Endothelial cell of umbilical vein (primary cell): Measurements from ENCODE around the gene EXOC3L1. TPM values are rescaled to one million over a fixed set of nuclear protein-coding genes. Genes with fewer than 3 reads are reported as not detected.

Experiments used
- BruUV-seq: library from RNA; stranded (reverse); fragments of 400-500 nt; replicated peaks from 2 replicates; lab custom pipeline; 2021; lab: Mats Ljungman, UMichigan
- CTCF ChIA-PET: fragments of 300-600, 350-600 bp; sonication (Branson Sonifier 250); formaldehyde crosslinking; loops from one replicate; lab custom pipeline; 2021; ENCODE audit warnings: antibody characterized with exemption, inconsistent platforms; lab: Charles Lee
- POLR2A ChIA-PET: fragments of 300-600, 350-600 bp; sonication (Branson Sonifier 250); formaldehyde crosslinking; loops from one replicate; lab custom pipeline; 2021; ENCODE audit warnings: antibody characterized with exemption, inconsistent platforms; lab: Charles Lee
- DNase-seq: peaks from one replicate; pipeline ENCODE4 v3.0.0-alpha.2; 2011; ENCODE audit warnings: low read depth, low spot score
- FAIRE-seq: peaks from 2 replicates; lab custom pipeline; 2011; peaks lifted over from hg19 to GRCh38; lab: Jason Lieb, UNC
- H2AFZ ChIP-seq: 2 replicates; pipeline ENCODE4 v1.6.0; 2012; ENCODE audit warnings: low read depth, low read length, control low read depth, inconsistent platforms
- H3K27ac ChIP-seq: 2 replicates; pipeline ENCODE4 v1.5.1; 2011; ENCODE audit warnings: low read depth, mild to moderate bottlenecking, control low read depth, low read length, moderate library complexity; ENCODE audit not compliant: insufficient read depth
- H3K27me3 ChIP-seq, 2 experiments: 2 replicates each; pipeline versions ENCODE4 v1.6.0 to v1.6.1; 2011; ENCODE audit warnings: low read length in 2 of 2, mixed read lengths in 1 of 2; ENCODE audit not compliant: control insufficient read depth in 2 of 2, insufficient read depth in 2 of 2
- H3K36me3 ChIP-seq, 2 experiments: 2 replicates in 1 of 2; 3 replicates in 1 of 2; pipeline ENCODE4 v1.5.1; 2011; ENCODE audit warnings: low read length in 2 of 2, mild to moderate bottlenecking in 1 of 2, moderate library complexity in 1 of 2; ENCODE audit not compliant: control insufficient read depth in 2 of 2, insufficient read depth in 2 of 2; ENCODE audit errors: extremely low read depth in 1 of 2
- H3K4me1 ChIP-seq: 3 replicates; pipeline ENCODE4 v1.5.1; 2011; ENCODE audit warnings: mild to moderate bottlenecking, low read length; ENCODE audit not compliant: control insufficient read depth, insufficient read depth; ENCODE audit errors: extremely low read depth
- H3K4me2 ChIP-seq: 2 replicates; pipeline ENCODE4 v1.6.1; 2011; ENCODE audit warnings: low read length, control low read depth, mixed read lengths; ENCODE audit not compliant: insufficient read depth
- H3K4me3 ChIP-seq, 3 experiments: fragments of 200-600 bp in 1 of 3; sonication (generic), shearing (Covaris generic) in 1 of 3; replicated peaks in 1 of 3; 2 replicates each; pipeline ENCODE4 v1.5.1; 2011 to 2016; ENCODE audit warnings: control low read depth in 3 of 3, low read length in 3 of 3, mild to moderate bottlenecking in 2 of 3, inconsistent platforms in 1 of 3, low read depth in 1 of 3, moderate library complexity in 1 of 3; ENCODE audit not compliant: insufficient read depth in 1 of 3
- H3K79me2 ChIP-seq: 2 replicates; pipeline ENCODE4 v1.6.0; 2012; ENCODE audit warnings: low read length, inconsistent platforms; ENCODE audit not compliant: control insufficient read depth, insufficient read depth
- H3K9ac ChIP-seq: replicated peaks from 2 replicates; pipeline ENCODE3; 2011; ENCODE audit warnings: low read length, control low read depth; ENCODE audit not compliant: insufficient read depth; ENCODE audit errors: extremely low read depth
- H3K9me1 ChIP-seq: replicated peaks from 3 replicates; pipeline ENCODE4 v1.6.0; 2011; ENCODE audit warnings: mild to moderate bottlenecking, low read length; ENCODE audit not compliant: control insufficient read depth, insufficient read depth; ENCODE audit errors: extremely low read depth
- H3K9me3 ChIP-seq: replicated peaks from 2 replicates; pipeline ENCODE4 v1.5.1; 2012; ENCODE audit warnings: low read length, inconsistent platforms; ENCODE audit not compliant: control insufficient read depth, insufficient read depth
- H4K20me1 ChIP-seq: replicated peaks from 2 replicates; pipeline ENCODE3; 2011; ENCODE audit warnings: mild to moderate bottlenecking, low read length; ENCODE audit not compliant: control insufficient read depth, insufficient read depth; ENCODE audit errors: extremely low read depth
- EZH2 ChIP-seq: IDR thresholded peaks from 2 replicates; pipeline ENCODE4 v1.6.1; 2012; ENCODE audit warnings: borderline replicate concordance, low read depth, mild to moderate bottlenecking, moderate library complexity, low read length, inconsistent platforms; ENCODE audit not compliant: severe bottlenecking
- FOS ChIP-seq: IDR thresholded peaks from 2 replicates; pipeline ENCODE4 v1.6.1; 2011; ENCODE audit warnings: mild to moderate bottlenecking, low read length, moderate library complexity, borderline replicate concordance; ENCODE audit not compliant: insufficient read depth
- GATA2 ChIP-seq: IDR thresholded peaks from 2 replicates; pipeline ENCODE4 v1.7.0; 2011; ENCODE audit warnings: low read depth, mild to moderate bottlenecking, moderate library complexity, mixed read lengths, low read length; ENCODE audit not compliant: insufficient read length, insufficient read depth
- JUN ChIP-seq: IDR thresholded peaks from 2 replicates; pipeline ENCODE4 v1.6.1; 2011; ENCODE audit warnings: borderline replicate concordance, low read depth; ENCODE audit not compliant: insufficient read length, insufficient read depth
- MYC ChIP-seq: IDR thresholded peaks from one replicate; pipeline ENCODE4 v1.6.1; 2011; ENCODE audit warnings: mild to moderate bottlenecking, low read depth, low read length
- POLR2A ChIP-seq: IDR thresholded peaks from 2 replicates; pipeline ENCODE4 v1.6.1; 2012; ENCODE audit warnings: low read depth, mild to moderate bottlenecking, control low read depth, low read length
- POLR2AphosphoS5 ChIP-seq: IDR thresholded peaks from 2 replicates; pipeline ENCODE4 v1.6.1; 2012; ENCODE audit warnings: low read depth, mild to moderate bottlenecking, control low read depth, low read length, moderate library complexity; ENCODE audit not compliant: insufficient read depth
- dilution Hi-C: fragments of 300-500 bp; cut with MboI; formaldehyde crosslinking; loops from one replicate; pipeline ENCODE4 v1.15.0; 2019; ENCODE audit warnings: low sequenced_read_pairs; ENCODE audit not compliant: extremely low pct_ligation_motif_present
- intact Hi-C: fragments of 100-400 bp; cut with micrococcal nuclease; formaldehyde crosslinking; loops from one replicate; pipeline ENCODE4 v1.10.0; 2022
- polyA plus RNA-seq, 4 experiments: library from polyadenylated mRNA; depleted of rRNA in 3 of 4; stranded (reverse) in 3 of 4; unstranded in 1 of 4; fragments of >200 nt; gene quantifications; 2 replicates each; pipeline versions ENCODE4 v1.2.1 to v1.2.3, GENCODE V29; 2011 to 2012; ENCODE audit warnings: missing spikeins in 1 of 4
- total RNA-seq: library from RNA; stranded (reverse); gene quantifications from 2 replicates; pipeline ENCODE4 v1.2.3, GENCODE V29; 2021
- TF ChIP-seq, protein P1 (sequence below), 2 donors: IDR thresholded peaks; 1 replicate in 1 of 2; 2 replicates in 1 of 2; pipeline ENCODE4 v1.5.1; 2011; ENCODE audit warnings: low read length in 2 of 2, mild to moderate bottlenecking in 2 of 2, moderate library complexity in 2 of 2, control low read depth in 1 of 2, inconsistent platforms in 1 of 2, low read depth in 1 of 2; ENCODE audit not compliant: insufficient read depth in 1 of 2; ENCODE audit errors: extremely low read depth in 1 of 2
- TF ChIP-seq, protein P2 (sequence below): IDR thresholded peaks from 2 replicates; pipeline ENCODE4 v1.6.1; 2011; ENCODE audit not compliant: insufficient read depth, insufficient read length

Gene EXOC3L1
- total and polyA plus RNA-seq, 2 donors (not counting 3 experiments of a cell fraction or from before 2014, with no cell fraction given), result 10.8 to 11.6 TPM

DNA sequence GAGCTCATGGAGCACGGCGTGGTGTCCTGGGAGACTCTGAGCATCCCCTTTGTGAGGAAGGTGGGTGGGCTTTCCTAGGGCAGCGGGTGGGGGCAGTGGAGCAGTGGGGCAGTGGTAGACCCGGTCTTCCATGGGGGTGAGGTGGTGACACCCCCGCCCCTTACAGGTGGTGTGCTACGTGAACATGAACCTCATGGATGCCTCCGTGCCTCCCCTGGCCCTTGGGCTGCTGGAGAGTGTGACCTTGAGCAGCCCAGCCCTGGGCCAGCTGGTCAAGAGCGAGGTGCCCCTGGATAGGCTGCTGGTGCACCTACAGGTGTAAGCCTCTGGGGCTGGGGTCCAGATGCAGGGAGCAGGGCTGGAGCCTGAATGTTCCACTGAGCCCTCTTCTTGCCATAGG lies 10.6 kb upstream of the EXOC3L1 start:
- Histone ChIP-seq H3K9me1 (no peaks in the 10 kb centered on the region), H3K4me1 (peaks cover 2% of the 10 kb centered on the region), H3K4me2 (no peak overlapping the region), H3K79me2 (peaks cover 14% of the 10 kb centered on the region), H3K9ac (no peak overlapping the region), H3K4me3 (no peak overlapping the region), H3K27ac (no peak overlapping the region), H3K9me3 (no peaks in the 10 kb centered on the region), H4K20me1 (no peaks in the 10 kb centered on the region), H2AFZ (no peak overlapping the region), H3K36me3 (peaks cover 18 to 61% of the 10 kb centered on the region in 2 experiments), H3K27me3 (no peaks in the 10 kb centered on the region)
- ChIA-PET CTCF (interaction anchor here (0.6 kb wide), 1 partner anchor 58 kb away, joined by 3 read pairs; no protein-coding TSS in a partner anchor), POLR2A (no interaction called here)
- no peak for FAIRE-seq
- no peak for DNase-seq
- dilution Hi-C loops (no loop called here), intact Hi-C loops (no loop called here)
- BruUV-seq, result no TSS peak
- no peak for TF ChIP-seq POLR2A
- TF ChIP-seq MYC, result no peak
- TF ChIP-seq, protein P1, sequence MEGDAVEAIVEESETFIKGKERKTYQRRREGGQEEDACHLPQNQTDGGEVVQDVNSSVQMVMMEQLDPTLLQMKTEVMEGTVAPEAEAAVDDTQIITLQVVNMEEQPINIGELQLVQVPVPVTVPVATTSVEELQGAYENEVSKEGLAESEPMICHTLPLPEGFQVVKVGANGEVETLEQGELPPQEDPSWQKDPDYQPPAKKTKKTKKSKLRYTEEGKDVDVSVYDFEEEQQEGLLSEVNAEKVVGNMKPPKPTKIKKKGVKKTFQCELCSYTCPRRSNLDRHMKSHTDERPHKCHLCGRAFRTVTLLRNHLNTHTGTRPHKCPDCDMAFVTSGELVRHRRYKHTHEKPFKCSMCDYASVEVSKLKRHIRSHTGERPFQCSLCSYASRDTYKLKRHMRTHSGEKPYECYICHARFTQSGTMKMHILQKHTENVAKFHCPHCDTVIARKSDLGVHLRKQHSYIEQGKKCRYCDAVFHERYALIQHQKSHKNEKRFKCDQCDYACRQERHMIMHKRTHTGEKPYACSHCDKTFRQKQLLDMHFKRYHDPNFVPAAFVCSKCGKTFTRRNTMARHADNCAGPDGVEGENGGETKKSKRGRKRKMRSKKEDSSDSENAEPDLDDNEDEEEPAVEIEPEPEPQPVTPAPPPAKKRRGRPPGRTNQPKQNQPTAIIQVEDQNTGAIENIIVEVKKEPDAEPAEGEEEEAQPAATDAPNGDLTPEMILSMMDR (IDR thresholded peaks at IDR 0.05; ENCODE audit: extremely low read depth in 1 of 2, insufficient read depth in 1 of 2, low read depth in 1 of 2, low read length in 2 of 2), result no peak
- no peak for TF ChIP-seq EZH2
- TF ChIP-seq, protein P2, sequence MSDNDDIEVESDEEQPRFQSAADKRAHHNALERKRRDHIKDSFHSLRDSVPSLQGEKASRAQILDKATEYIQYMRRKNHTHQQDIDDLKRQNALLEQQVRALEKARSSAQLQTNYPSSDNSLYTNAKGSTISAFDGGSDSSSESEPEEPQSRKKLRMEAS, result no peak
- no peak for TF ChIP-seq FOS
- no peak for TF ChIP-seq JUN
- TF ChIP-seq POLR2AphosphoS5, result no peak
- no peak for TF ChIP-seq GATA2
